Neural crest cell (in vitro differentiated cells): ENCODE data around the gene HNMT. TPM values are rescaled to one million over a fixed set of nuclear protein-coding genes. Genes with fewer than 3 reads are reported as not detected.
"Not testable (repeated sequence)": the region's sequence is repeated elsewhere in the genome, so short reads cannot be mapped to it uniquely, and the experiment has no call there.

Experiments
- DNase-seq: peaks from one replicate; pipeline ENCODE4 v3.0.0; 2021; ENCODE audit warnings: low read depth, mixed read lengths, low spot score
- H3K27ac Mint-ChIP-seq: one replicate; pipeline ENCODE4 v1.8.0; 2021; ENCODE audit warnings: mild to moderate bottlenecking, mixed read lengths; ENCODE audit not compliant: unreplicated experiment
- H3K27me3 Mint-ChIP-seq: 2 replicates; pipeline ENCODE4 v1.8.0; 2021; ENCODE audit warnings: low read depth, mild to moderate bottlenecking, mixed read lengths
- H3K36me3 Mint-ChIP-seq: 2 replicates; pipeline ENCODE4 v1.8.0; 2021; ENCODE audit warnings: low read depth, mild to moderate bottlenecking, mixed read lengths
- H3K4me1 Mint-ChIP-seq: 2 replicates; pipeline ENCODE4 v1.8.0; 2021; ENCODE audit warnings: mixed read lengths
- H3K4me3 Mint-ChIP-seq: one replicate; pipeline ENCODE4 v1.8.0; 2021; ENCODE audit warnings: mild to moderate bottlenecking, mixed read lengths
- H3K9me3 Mint-ChIP-seq: 2 replicates; pipeline ENCODE4 v1.8.0; 2021; ENCODE audit warnings: mixed read lengths
- long read RNA-seq: library from polyadenylated mRNA; unstranded; transcript quantifications from one replicate; pipeline ENCODE4 v2.0.0, GENCODE V29; 2020
- total RNA-seq: library from RNA; stranded (reverse); gene quantifications from 2 replicates; pipeline ENCODE4 v1.2.1, GENCODE V29; 2021
- TF ChIP-seq, protein P1 (sequence below): fragments of 200-600 bp; sonication (generic); conservative IDR thresholded peaks from 2 replicates; pipeline ENCODE4 v1.5.0; 2021; ENCODE audit warnings: antibody characterized with exemption, mild to moderate bottlenecking

Gene HNMT
- 5.2 and 5.5 TPM in 2 replicates for total RNA-seq
- long read RNA-seq, transcript HNMT-202 (6 exons, 3,295 nt) = major isoform, 17 of 18 reads
- long read RNA-seq, partial matches to known transcripts = 0 of 18 reads
- long read RNA-seq, other reads (novel, unspliced or antisense) = 1 of 18 reads

DNA sequence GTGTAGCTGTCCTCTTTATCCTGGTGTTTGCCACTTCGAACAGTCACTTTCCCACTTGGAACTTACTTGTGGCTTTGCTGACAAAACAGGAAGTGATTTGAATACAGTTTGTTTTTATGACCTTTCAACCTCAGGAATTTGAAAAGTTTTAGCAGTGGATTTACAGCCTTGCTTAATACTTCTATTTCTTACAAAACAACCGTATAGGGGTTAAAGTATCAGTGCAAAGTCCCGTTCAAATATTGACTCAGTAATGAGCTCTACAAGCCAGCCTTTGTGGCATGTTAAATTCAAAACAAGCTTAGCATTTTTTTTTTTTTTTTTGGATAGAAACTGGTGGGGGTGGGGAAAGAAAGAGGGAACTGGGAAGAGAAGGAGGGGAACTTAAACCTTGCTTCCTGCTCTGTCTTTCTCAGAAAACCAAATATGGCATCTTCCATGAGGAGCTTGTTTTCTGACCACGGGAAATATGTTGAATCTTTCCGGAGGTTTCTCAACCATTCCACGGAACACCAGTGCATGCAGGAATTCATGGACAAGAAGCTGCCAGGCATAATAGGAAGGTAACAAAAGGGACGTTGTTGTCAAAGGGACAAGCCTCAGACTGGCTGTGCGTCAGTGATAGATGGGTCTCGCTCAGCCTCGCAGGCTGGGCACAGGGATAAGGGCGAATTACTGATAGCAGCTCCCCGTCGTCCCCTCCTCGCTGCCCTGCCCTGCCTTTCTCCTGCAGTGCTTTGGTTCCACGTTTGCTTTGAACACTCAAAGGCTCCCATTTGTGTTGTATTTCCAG lies at the start of gene HNMT:
Gene HNMT (plus strand): TSS at position 408 of the 793 bp plus-strand sequence. CDS start 19 bp downstream, at position 427.
- peak; percentile 18 for DNase-seq
- H3K4me1 Mint-ChIP-seq = peaks cover 33% of the 10 kb centered on the region
- peak within 1 kb of the TSS; percentile 90 for H3K27ac Mint-ChIP-seq
- H3K9me3 Mint-ChIP-seq = peaks cover 2% of the 10 kb centered on the region
- H3K4me3 Mint-ChIP-seq = peak within 1 kb of the TSS; percentile 85
- H3K27me3 Mint-ChIP-seq = no peaks in the 10 kb centered on the region
- TF ChIP-seq, protein P1, sequence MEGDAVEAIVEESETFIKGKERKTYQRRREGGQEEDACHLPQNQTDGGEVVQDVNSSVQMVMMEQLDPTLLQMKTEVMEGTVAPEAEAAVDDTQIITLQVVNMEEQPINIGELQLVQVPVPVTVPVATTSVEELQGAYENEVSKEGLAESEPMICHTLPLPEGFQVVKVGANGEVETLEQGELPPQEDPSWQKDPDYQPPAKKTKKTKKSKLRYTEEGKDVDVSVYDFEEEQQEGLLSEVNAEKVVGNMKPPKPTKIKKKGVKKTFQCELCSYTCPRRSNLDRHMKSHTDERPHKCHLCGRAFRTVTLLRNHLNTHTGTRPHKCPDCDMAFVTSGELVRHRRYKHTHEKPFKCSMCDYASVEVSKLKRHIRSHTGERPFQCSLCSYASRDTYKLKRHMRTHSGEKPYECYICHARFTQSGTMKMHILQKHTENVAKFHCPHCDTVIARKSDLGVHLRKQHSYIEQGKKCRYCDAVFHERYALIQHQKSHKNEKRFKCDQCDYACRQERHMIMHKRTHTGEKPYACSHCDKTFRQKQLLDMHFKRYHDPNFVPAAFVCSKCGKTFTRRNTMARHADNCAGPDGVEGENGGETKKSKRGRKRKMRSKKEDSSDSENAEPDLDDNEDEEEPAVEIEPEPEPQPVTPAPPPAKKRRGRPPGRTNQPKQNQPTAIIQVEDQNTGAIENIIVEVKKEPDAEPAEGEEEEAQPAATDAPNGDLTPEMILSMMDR = no peak
- no peaks in the 10 kb centered on the region for H3K36me3 Mint-ChIP-seq

DNA sequence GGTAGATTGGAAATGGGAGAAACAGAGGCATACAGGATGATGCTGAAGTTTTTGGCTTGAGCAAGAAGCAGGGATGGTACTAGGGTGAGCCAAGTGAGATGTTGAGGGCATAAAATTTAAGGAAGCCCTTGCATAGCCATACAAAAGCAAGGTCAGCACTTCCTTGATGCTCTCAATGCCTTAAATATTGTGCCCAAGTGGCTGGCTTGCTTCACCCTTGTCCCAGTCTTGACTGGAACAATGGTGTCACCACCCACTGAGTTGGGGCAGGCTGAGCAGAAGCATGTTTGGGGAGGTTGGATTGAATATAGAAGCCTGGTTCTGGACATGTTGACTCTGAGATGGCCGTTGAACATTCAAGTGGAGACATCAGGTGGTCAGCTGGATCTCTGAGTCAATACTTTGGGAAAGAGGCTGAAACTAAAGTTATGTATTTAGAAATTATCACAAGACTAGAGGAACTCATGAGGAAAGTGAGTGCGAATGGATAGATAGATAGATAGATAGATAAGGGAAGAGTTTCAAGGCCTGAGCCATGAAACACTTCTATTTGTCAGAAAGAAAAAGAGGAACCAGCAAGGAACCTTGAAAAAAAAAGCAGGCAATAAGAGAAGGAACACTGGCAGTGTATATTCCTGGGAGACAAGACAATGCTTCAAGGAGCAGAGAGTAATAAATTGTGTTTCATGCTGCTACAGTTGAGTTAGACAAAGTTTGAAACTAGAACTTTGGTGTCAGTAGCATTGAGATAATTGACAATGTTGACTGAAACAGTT lies 43.0 kb upstream of the HNMT start:
- H3K27me3 Mint-ChIP-seq = no peaks in the 10 kb centered on the region
- no peaks in the 10 kb centered on the region for H3K36me3 Mint-ChIP-seq
- TF ChIP-seq, protein P1 = no peak
- H3K4me3 Mint-ChIP-seq = no peak overlapping the region
- H3K4me1 Mint-ChIP-seq = no peaks in the 10 kb centered on the region
- H3K9me3 Mint-ChIP-seq = no peaks in the 10 kb centered on the region
- no peak overlapping the region for H3K27ac Mint-ChIP-seq
- DNase-seq = no peak

DNA sequence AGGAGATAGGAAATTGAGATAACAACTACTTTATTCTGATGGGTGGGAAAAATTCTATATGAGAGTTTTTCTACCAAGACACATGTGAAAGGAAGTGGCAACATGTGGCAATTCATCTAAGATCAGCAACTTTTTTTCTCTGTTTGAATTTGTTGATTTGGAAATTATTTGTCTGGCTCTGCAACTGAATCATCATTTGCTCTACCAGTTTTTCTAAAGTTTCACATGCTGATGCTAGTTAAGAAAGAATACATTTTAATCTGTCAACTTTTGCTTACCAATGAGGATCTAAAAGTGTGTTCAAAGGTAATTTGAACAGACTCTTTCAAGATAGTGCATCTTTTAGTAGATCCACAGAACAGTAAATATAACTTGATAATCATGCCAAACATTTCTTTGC lies 42.1 kb upstream of the HNMT start:
- not testable (repeated sequence) for H3K4me3 Mint-ChIP-seq, H3K9me3 Mint-ChIP-seq, H3K27me3 Mint-ChIP-seq, DNase-seq, H3K4me1 Mint-ChIP-seq, H3K27ac Mint-ChIP-seq, H3K36me3 Mint-ChIP-seq

DNA sequence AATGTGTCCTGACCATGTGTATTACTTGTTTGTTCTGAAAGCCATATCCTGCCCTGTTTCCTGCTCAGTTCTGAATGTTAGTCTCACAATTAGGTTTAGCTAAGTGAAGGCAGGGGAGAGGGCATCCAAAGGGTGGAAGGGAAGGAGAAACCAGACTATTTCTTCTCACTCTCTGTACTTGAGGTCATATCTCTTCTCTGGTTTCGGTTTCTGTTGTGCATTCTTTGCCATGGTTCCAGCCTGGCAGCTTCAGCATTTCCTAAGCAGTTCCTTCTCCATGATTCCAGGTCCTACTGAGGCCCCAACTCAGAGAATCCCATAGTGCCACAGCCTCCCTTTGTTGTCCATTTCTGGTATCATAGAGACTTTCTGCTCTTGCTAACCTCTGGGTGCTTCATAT lies 40.3 kb upstream of the HNMT start:
- TF ChIP-seq, protein P1 = no peak
- Mint-ChIP-seq H3K27ac (no peak overlapping the region), H3K4me1 (peaks cover 6% of the 10 kb centered on the region), H3K27me3 (no peaks in the 10 kb centered on the region), H3K9me3 (no peaks in the 10 kb centered on the region), H3K36me3 (no peaks in the 10 kb centered on the region), H3K4me3 (no peak overlapping the region)
- DNase-seq = no peak

DNA sequence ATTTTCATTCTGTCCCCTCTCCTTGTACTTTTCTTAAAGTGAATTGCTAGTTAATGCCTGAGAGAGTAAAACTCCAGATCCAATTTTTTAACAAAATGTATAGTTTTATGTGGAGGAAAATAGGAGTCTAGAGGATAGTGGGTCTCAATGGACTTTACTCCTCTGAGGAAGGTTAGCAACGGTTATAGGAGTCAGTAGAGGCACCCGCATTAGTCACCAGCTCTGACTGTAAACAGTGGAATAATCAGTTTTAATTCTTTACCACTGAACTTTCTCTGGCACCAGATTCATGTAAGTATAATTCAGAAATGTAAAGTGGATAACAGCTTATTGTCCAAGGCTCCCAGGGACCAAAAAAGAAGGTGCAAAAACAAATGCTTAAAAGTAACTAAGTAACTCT lies 38.7 kb upstream of the HNMT start:
- H3K36me3 Mint-ChIP-seq = no peaks in the 10 kb centered on the region
- H3K4me3 Mint-ChIP-seq = no peak overlapping the region
- no peak overlapping the region for H3K27ac Mint-ChIP-seq
- no peaks in the 10 kb centered on the region for H3K27me3 Mint-ChIP-seq
- TF ChIP-seq, protein P1 = no peak
- peaks cover 6% of the 10 kb centered on the region for H3K4me1 Mint-ChIP-seq
- no peaks in the 10 kb centered on the region for H3K9me3 Mint-ChIP-seq
- no peak for DNase-seq
